HG03175 (cell line): Measurements from ENCODE around the gene SHH.

Source experiments
- ATAC-seq: cut with Tn5 transposase; IDR thresholded peaks from one replicate; pipeline ENCODE4 v1.9.1; 2021; ENCODE audit warnings: mild to moderate bottlenecking, moderate library complexity; ENCODE audit not compliant: unreplicated experiment

SHH gene

GRCh38 chr7:155811895-155812761 is at the start of gene SHH:
Gene SHH, minus strand, starts transcription at chr7:155812463. Its CDS starts 341 bp downstream, at chr7:155812122.
- ATAC-seq = no peak

GRCh38 chr7:155861480-155861868 is 49.2 kb upstream of the SHH start:
- ATAC-seq = no peak

- ATAC-seq = no peak
Measured at GRCh38 chr7:155860840-155861479, 48.7 kb upstream of the SHH start.

- no peak for ATAC-seq
Measured at GRCh38 chr7:155860461-155860839, 48.2 kb upstream of the SHH start.

- no peak for ATAC-seq
Measured at GRCh38 chr7:155858521-155859061, 46.3 kb upstream of the SHH start.

GRCh38 chr7:155857141-155857540 is 44.9 kb upstream of the SHH start:
- no peak for ATAC-seq

GRCh38 chr7:155856656-155857055 is 44.4 kb upstream of the SHH start:
- ATAC-seq = no peak

- no peak for ATAC-seq
Measured at GRCh38 chr7:155852426-155853301, 40.4 kb upstream of the SHH start.

- ATAC-seq = no peak
Measured at GRCh38 chr7:155851892-155852291, 39.6 kb upstream of the SHH start.

GRCh38 chr7:155850766-155851678 is 38.8 kb upstream of the SHH start:
- no peak for ATAC-seq

- ATAC-seq = no peak
Measured at GRCh38 chr7:155850001-155850436, 37.8 kb upstream of the SHH start.

GRCh38 chr7:155848691-155849669 is 36.7 kb upstream of the SHH start:
- no peak for ATAC-seq

GRCh38 chr7:155847821-155848435 is 35.7 kb upstream of the SHH start:
- no peak for ATAC-seq

- no peak for ATAC-seq
Measured at GRCh38 chr7:155846936-155847335, 34.7 kb upstream of the SHH start.

GRCh38 chr7:155846156-155846555 is 33.9 kb upstream of the SHH start:
- ATAC-seq = no peak

GRCh38 chr7:155845226-155845625 is 33.0 kb upstream of the SHH start:
- no peak for ATAC-seq

- ATAC-seq = no peak
Measured at GRCh38 chr7:155844526-155844925, 32.3 kb upstream of the SHH start.

- no peak for ATAC-seq
Measured at GRCh38 chr7:155844019-155844453, 31.8 kb upstream of the SHH start.
